NCI-H69 (cell line): ENCODE measurements around the gene NFIC.

Experiments used
- DNase-seq: peaks from one replicate; lab custom pipeline; 2025; lab: John Stamatoyannopoulos, UW

NFIC gene

GRCh38 chr19:3359015-3359918 is 7.1 kb upstream of the NFIC start:
- peak; percentile 84 for DNase-seq

GRCh38 chr19:3359919-3360420 is 6.4 kb upstream of the NFIC start:
- DNase-seq, result peak; percentile 69

DNA sequence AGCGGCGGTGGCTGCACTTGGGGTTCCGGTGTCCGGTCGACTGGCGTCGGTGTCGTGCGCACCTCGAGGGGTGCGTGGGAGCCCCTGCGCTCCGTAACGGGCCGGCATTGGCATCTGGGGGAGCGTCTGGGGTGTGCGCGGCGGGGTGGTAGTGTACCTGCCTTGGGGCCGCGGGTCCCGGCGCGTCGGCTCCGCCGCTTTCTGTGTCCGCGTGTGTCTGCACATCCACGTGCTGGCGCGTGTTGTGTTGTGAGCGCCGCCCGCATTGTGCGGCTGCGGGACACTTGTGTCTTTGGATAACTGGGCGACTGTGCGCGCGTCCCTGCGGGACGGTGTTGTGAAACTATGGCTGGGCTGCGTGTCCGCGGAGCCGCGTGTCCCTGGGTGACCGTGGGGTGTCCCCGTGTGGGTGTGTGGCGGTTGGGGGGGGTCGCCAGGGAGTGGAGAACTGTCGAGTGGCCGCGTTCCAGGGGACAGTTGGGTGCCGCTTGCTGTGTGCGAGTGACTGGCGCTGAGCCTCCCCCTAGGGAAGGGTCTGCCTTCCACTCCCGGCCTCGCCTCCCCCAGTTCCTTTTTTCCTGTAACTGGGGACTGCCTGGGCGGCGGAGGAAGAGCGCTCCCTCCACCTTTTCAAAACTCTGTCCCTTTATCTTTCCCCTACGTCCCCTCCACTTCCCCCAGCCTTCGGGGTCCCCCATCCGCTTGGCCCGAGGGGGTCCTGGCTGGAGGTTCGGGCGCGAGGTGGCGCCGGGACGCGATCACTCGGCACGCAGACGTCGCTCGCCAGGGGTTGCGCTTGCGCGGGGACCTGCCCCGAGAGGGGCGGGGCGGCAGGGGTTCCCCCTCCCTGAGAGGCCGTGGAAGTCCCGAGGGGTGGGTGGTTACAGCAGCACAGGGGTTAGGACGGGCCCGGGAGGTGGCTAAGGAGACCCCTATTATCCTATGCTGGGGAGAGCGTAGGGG is 5.7 kb upstream of the NFIC start:
- DNase-seq, result peak; percentile 69

GRCh38 chr19:3361384-3362216 is 4.8 kb upstream of the NFIC start:
- peak; percentile 29 for DNase-seq

GRCh38 chr19:3362217-3362906 is 4.0 kb upstream of the NFIC start:
- DNase-seq, result no peak

DNA sequence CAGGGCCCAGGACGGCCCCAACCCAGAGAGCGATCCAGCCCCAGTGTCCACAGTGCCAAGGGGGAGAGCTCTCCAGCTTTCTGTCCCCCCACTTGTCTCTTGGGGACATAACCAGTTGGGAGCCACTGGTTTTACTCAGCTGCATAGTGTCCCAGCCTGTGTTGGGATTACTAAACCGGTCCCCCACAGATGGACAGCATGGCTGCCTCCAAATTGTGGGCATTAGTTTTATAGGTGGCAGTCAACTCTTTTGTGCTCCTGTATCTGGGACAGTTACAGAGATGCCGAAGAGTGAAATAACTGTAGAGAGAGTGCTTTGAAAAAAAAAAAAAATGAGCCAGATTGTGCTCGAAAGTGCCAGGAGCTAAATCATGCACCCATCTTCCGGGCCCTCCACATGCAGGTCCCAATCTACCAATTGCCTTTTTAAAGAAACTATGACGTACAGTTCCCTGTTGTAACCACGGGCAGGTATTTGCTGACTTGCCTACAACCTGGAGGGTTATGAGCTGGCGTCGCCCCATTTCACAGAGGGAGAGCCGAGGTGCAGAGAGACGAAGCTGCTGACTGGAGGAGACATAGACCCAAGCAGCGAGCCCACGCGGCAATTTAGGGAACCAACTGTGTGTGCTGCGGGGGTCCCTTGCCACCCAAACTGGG is 2.4 kb upstream of the NFIC start:
- no peak for DNase-seq

DNA sequence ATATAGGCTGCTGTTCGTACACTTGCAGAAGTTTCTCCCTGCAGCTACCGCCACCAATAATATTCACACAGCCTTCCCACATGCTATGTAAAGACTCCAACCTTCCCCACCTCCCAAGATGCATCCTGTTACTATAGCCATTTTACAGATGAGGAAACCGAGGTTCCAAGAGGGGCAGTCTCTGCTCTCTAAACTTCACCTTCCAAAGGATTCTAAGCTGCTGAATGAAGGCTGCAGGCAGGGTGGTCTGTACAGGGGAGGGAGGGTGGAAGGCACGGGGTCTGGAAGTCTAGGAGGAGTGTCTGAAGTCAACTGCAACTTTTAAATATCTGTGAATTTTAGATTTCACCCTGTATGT is 1.9 kb upstream of the NFIC start:
- DNase-seq, result no peak

DNA sequence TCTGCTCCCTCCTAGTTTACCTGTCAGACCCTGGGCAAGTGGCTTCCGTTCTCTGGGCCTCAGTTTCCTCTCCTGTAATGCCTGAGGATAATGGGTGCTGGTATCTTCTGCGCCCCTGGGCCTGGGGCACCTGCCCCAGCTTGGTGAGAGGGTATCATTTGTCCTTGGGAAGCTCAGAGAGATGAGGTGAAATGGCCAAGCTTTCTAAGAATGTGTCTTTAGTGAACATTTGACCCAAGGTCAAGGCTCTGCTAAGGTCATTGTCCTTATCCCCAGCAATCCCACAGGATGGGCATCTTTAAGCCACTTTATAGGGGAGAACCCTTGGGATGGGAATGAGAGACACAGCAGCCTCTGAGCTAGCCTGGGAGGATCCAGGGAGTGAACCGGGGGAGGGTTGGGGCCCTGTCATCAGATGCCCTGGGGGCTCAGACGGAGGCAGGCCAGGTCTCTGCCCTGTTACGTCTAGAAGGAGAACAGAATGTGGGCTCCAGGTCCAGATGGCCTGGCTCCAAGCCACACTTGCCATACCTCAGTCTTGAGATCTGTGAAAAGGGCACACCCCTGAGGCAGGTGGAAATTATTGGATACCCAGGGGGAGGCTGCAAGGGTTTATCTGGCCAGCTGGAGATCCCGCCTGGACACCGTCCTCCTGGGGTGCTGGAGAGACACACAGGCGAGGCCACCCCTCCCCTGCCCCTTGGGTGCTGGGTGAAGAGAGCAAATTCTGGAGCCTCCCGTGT is 1.1 kb upstream of the NFIC start:
- DNase-seq, result peak; percentile 87

DNA sequence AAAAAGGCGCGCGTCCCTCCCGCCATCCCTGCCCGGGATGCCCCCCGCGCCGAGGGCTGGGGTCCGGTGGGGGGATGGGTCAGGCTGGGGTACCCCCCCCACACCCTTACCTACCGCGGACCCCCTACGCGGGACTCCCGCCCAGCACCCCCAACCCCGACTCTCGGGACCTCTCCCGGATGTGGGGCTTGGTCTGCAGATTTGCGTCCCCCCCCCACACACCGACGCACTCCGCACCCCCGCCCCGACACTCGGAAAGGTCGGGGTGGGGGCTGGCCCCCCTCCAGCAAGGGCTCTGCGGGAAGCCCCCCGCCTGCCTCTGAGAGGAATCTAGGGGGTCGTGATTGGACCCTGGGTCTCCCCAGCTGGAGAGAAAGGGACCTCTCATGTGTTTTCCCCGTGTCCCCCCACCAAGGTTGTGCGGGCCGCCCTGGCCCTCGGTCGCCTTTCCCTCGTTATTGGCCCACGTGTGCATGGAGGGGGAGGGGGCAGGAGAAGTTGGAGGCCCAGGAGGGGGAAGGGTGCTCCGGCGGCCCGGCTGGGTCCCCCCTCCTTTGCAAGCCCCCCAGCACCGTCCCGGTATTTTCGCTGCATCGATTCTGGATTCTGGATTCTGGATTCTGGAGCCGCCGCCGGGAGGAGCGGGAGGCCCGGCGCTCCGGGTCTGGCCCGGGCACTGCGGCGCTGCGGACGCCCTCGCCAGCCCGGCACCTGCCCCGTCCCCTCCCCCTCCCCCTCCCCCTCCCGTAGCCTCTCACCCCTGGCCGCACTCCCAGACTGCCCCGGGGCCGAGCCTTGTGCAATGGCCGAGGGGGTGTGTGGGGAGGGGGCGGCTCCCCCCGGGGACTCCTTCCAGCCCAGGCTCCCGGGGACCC is 607 bp downstream of the NFIC start:
- DNase-seq, result peak; percentile 83

GRCh38 chr19:3367628-3368440 is 1.5 kb downstream of the NFIC start:
- peak; percentile 50 for DNase-seq

GRCh38 chr19:3368441-3368795 is 2.0 kb downstream of the NFIC start:
- no peak for DNase-seq

- DNase-seq, result no peak
These were observed 2.5 kb downstream of the NFIC start for GRCh38 chr19:3368848-3369336.

DNA sequence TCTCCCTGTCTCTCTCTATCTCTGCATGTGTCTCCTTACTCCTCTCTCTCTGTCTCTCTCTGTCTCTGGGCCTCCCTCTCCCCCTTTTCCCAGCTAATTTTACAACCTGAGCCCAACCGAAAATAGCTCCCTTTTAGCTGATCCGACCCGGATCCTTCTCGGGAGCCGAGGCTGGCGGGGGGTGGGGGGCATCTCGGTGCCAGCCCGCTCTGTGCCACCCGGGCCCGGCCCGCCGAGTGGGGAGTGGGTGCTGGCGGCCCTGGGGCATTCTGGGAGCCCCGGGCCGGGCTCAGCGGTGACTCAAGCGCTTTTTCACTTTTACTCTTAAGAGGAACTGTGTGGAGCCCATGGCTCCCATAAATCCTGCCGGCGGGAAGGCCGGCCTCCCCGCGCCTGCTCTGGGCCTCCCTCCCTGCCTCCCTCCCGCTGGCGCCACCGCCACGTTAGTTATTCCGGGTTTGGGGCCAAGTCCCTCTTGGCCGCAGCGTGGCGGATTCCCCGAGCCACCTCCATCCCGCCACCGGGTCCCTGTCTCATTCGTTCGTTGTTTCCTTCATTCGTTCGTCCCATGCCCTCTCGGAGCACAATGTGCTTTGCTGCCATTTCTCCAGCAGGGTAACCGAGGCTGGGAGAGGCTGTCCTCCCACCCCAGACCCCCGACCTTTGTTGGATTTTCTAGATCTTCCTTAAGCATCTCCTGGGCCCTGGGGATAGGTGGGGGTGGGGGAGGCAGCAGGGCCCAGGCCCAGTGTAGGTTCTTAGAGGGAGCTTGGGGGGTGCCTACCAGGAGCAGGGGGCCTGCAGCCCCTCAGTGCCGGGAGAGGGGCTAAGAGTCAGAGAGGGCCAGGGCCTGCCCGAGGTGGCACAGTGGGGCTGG is 3.2 kb downstream of the NFIC start:
- DNase-seq, result no peak

GRCh38 chr19:3370214-3370720 is 3.9 kb downstream of the NFIC start:
- no peak for DNase-seq

GRCh38 chr19:3370728-3371591 is 4.6 kb downstream of the NFIC start:
- no peak for DNase-seq

GRCh38 chr19:3372413-3372812 is 6.0 kb downstream of the NFIC start:
- no peak for DNase-seq
